GM19239 (cell line): Measurements from ENCODE around the gene LGR6.
"Not testable (repeated sequence)": the region's sequence is repeated elsewhere in the genome, so short reads cannot be mapped to it uniquely, and the experiment has no call there.

Experiments used
- DNase-seq: peaks from one replicate; pipeline ENCODE4 v3.0.0; 2011; ENCODE audit warnings: low spot score; ENCODE audit not compliant: insufficient read length
- FAIRE-seq: peaks from 2 replicates; lab custom pipeline; 2011; peaks lifted over from hg19 to GRCh38; lab: Jason Lieb, UNC

Gene LGR6

GRCh38 chr1:202235003-202235660 is 41.5 kb downstream of the LGR6 start:
- DNase-seq = no peak
- no peak for FAIRE-seq

GRCh38 chr1:202235856-202236837 is 42.5 kb downstream of the LGR6 start:
- peak; percentile 70 for DNase-seq
- peak; percentile 78 for FAIRE-seq

- peak; percentile 56 for FAIRE-seq
- peak; percentile 40 for DNase-seq
Measured at GRCh38 chr1:202237052-202237451, 43.5 kb downstream of the LGR6 start.

- no peak for DNase-seq
- FAIRE-seq = no peak
Measured at GRCh38 chr1:202238914-202239313, 45.3 kb downstream of the LGR6 start.

GRCh38 chr1:202240226-202240625 is 46.6 kb downstream of the LGR6 start:
- not testable (repeated sequence) for FAIRE-seq

GRCh38 chr1:202240956-202241355 is 47.4 kb downstream of the LGR6 start:
- no peak for FAIRE-seq
- DNase-seq = no peak

More at GRCh38 chr1:202240226-202240625, 46.6 kb downstream of the LGR6 start:
- not testable (repeated sequence) for DNase-seq

GRCh38 chr1:202241376-202242079 is 47.9 kb downstream of the LGR6 start:
- DNase-seq (no peak), FAIRE-seq (no peak)

GRCh38 chr1:202242080-202242419 is 48.5 kb downstream of the LGR6 start:
- FAIRE-seq (no peak), DNase-seq (no peak)

- FAIRE-seq = no peak
- DNase-seq = no peak
Measured at GRCh38 chr1:202243006-202243405, 49.4 kb downstream of the LGR6 start.

- no peak for DNase-seq
- no peak for FAIRE-seq
Measured at GRCh38 chr1:202244841-202245261, 51.3 kb downstream of the LGR6 start.

- DNase-seq = no peak
- FAIRE-seq = no peak
Measured at GRCh38 chr1:202245391-202245790, 51.8 kb downstream of the LGR6 start.

- FAIRE-seq = no peak
Measured at GRCh38 chr1:202247104-202247503, 53.5 kb downstream of the LGR6 start.

GRCh38 chr1:202247837-202248795 is 54.5 kb downstream of the LGR6 start:
- no peak for DNase-seq
- FAIRE-seq = no peak

More at GRCh38 chr1:202247104-202247503, 53.5 kb downstream of the LGR6 start:
- DNase-seq = no peak

- no peak for FAIRE-seq
- no peak for DNase-seq
Measured at GRCh38 chr1:202248861-202249260, 55.3 kb downstream of the LGR6 start.

GRCh38 chr1:202249436-202249835 is 55.8 kb downstream of the LGR6 start:
- FAIRE-seq = no peak

GRCh38 chr1:202249846-202250245 is 56.2 kb downstream of the LGR6 start:
- FAIRE-seq (no peak), DNase-seq (no peak)

More at GRCh38 chr1:202249436-202249835, 55.8 kb downstream of the LGR6 start:
- no peak for DNase-seq

- DNase-seq = no peak
- no peak for FAIRE-seq
Measured at GRCh38 chr1:202250982-202251381, 57.4 kb downstream of the LGR6 start.

- FAIRE-seq = no peak
- no peak for DNase-seq
Measured at GRCh38 chr1:202251424-202252256, 58.0 kb downstream of the LGR6 start.

- no peak for FAIRE-seq
- no peak for DNase-seq
Measured at GRCh38 chr1:202252271-202252670, 58.7 kb downstream of the LGR6 start.
